Astrocyte (in vitro differentiated cells and primary cell): Measurements from ENCODE around the gene PDCD1. TPM values are rescaled to one million over a fixed set of nuclear protein-coding genes. Genes with fewer than 3 reads are reported as not detected.

ENCODE experiments used
- DNase-seq: peaks from one replicate; pipeline ENCODE4 v3.0.0-alpha.2; 2010; ENCODE audit warnings: low read depth
- FAIRE-seq: peaks from 2 replicates; lab custom pipeline; 2011; peaks lifted over from hg19 to GRCh38; lab: Jason Lieb, UNC
- H2AFZ ChIP-seq: 2 replicates; pipeline ENCODE4 v1.6.0; 2012; ENCODE audit warnings: low read depth, low read length, inconsistent platforms
- H3K27ac ChIP-seq: 2 replicates; pipeline ENCODE4 v1.5.1; 2011; ENCODE audit warnings: low read depth, low read length, inconsistent platforms
- H3K27me3 ChIP-seq: 2 replicates; pipeline ENCODE4 v1.6.0; 2011; ENCODE audit warnings: low read length, inconsistent platforms; ENCODE audit not compliant: insufficient read depth
- H3K36me3 ChIP-seq: 2 replicates; pipeline ENCODE4 v1.5.1; 2011; ENCODE audit warnings: low read length, inconsistent platforms; ENCODE audit not compliant: insufficient read depth
- H3K4me1 ChIP-seq: 2 replicates; pipeline ENCODE4 v1.5.1; 2011; ENCODE audit warnings: low read length, inconsistent platforms; ENCODE audit not compliant: insufficient read depth
- H3K4me2 ChIP-seq: 2 replicates; pipeline ENCODE4 v1.6.0; 2012; ENCODE audit warnings: low read length, inconsistent platforms
- H3K4me3 ChIP-seq: 2 replicates; pipeline ENCODE4 v1.5.1; 2011; ENCODE audit warnings: low read depth, mild to moderate bottlenecking, low read length, inconsistent platforms; ENCODE audit not compliant: insufficient read depth
- H3K79me2 ChIP-seq: 2 replicates; pipeline ENCODE4 v1.6.0; 2012; ENCODE audit warnings: mild to moderate bottlenecking, low read length, inconsistent platforms; ENCODE audit not compliant: insufficient read depth
- H3K9ac ChIP-seq: 2 replicates; pipeline ENCODE4 v1.6.0; 2012; ENCODE audit warnings: mild to moderate bottlenecking, low read length, inconsistent platforms
- H3K9me3 ChIP-seq: 2 replicates; pipeline ENCODE4 v1.5.1; 2012; ENCODE audit warnings: low read depth, mild to moderate bottlenecking, low read length, inconsistent platforms; ENCODE audit not compliant: insufficient read depth
- H4K20me1 ChIP-seq: 2 replicates; pipeline ENCODE4 v1.6.0; 2012; ENCODE audit warnings: low read length, inconsistent platforms; ENCODE audit not compliant: insufficient read depth
- H3K27ac Mint-ChIP-seq: one replicate; pipeline ENCODE4 v1.8.0; 2021; ENCODE audit warnings: mild to moderate bottlenecking, mixed read lengths; ENCODE audit not compliant: unreplicated experiment
- H3K27me3 Mint-ChIP-seq: one replicate; pipeline ENCODE4 v1.8.0; 2021; ENCODE audit warnings: low read depth, mixed read lengths; ENCODE audit not compliant: unreplicated experiment
- H3K36me3 Mint-ChIP-seq: one replicate; pipeline ENCODE4 v1.8.0; 2021; ENCODE audit warnings: low read depth, mixed read lengths; ENCODE audit not compliant: unreplicated experiment
- H3K4me1 Mint-ChIP-seq: one replicate; pipeline ENCODE4 v1.8.0; 2021; ENCODE audit warnings: low read depth, mixed read lengths; ENCODE audit not compliant: unreplicated experiment
- H3K4me3 Mint-ChIP-seq: one replicate; pipeline ENCODE4 v1.8.0; 2021; ENCODE audit warnings: mild to moderate bottlenecking, moderate library complexity, mixed read lengths; ENCODE audit not compliant: unreplicated experiment
- H3K9me3 Mint-ChIP-seq: one replicate; pipeline ENCODE4 v1.8.0; 2021; ENCODE audit warnings: mild to moderate bottlenecking, mixed read lengths; ENCODE audit not compliant: unreplicated experiment
- CTCF ChIP-seq: IDR thresholded peaks from 2 replicates; pipeline ENCODE4 v1.5.1; 2011; ENCODE audit warnings: low read depth, mild to moderate bottlenecking, inconsistent platforms, low read length, moderate library complexity; ENCODE audit not compliant: insufficient read depth
- EZH2 ChIP-seq: IDR thresholded peaks from 2 replicates; pipeline ENCODE4 v1.6.1; 2012; ENCODE audit warnings: mild to moderate bottlenecking, low read length, inconsistent platforms; ENCODE audit not compliant: insufficient read depth
- total RNA-seq: library from RNA; stranded (reverse); gene quantifications from 2 replicates; pipeline ENCODE4 v1.2.1, GENCODE V29; 2021

The PDCD1 gene
- total RNA-seq, 1 donor from 2014 or later, result not detected

- FAIRE-seq (no peak), DNase-seq (no peak)
- H3K4me3 Mint-ChIP-seq, result no peak overlapping the region
- Histone ChIP-seq H3K9ac (no peak overlapping the region), H2AFZ (no peak overlapping the region), H4K20me1 (no peaks in the 10 kb centered on the region), H3K4me1 (no peaks in the 10 kb centered on the region), H3K4me2 (no peak overlapping the region), H3K9me3 (no peaks in the 10 kb centered on the region), H3K36me3 (no peaks in the 10 kb centered on the region), H3K27ac (no peak overlapping the region), H3K79me2 (no peaks in the 10 kb centered on the region), H3K4me3 (no peak overlapping the region), H3K27me3 (no peaks in the 10 kb centered on the region)
- peaks cover 5% of the 10 kb centered on the region for H3K9me3 Mint-ChIP-seq
- peaks cover 3% of the 10 kb centered on the region for H3K27me3 Mint-ChIP-seq
- H3K4me1 Mint-ChIP-seq, result peaks cover 9% of the 10 kb centered on the region
- TF ChIP-seq EZH2, result no peak
- no peak for TF ChIP-seq CTCF
- peaks cover 2% of the 10 kb centered on the region for H3K36me3 Mint-ChIP-seq
- H3K27ac Mint-ChIP-seq, result no peak overlapping the region
Measured at GRCh38 chr2:241891315-241891987, 32.8 kb upstream of the PDCD1 start.

GRCh38 chr2:241890524-241891235 lies 32.0 kb upstream of the PDCD1 start:
- no peaks in the 10 kb centered on the region for H3K27me3 ChIP-seq
- H3K79me2 ChIP-seq, result no peaks in the 10 kb centered on the region
- Mint-ChIP-seq H3K4me3 (no peak overlapping the region), H3K36me3 (peaks cover 2% of the 10 kb centered on the region), H3K27ac (peak overlapping the region; percentile 12), H3K27me3 (peaks cover 8% of the 10 kb centered on the region), H3K9me3 (peaks cover 5% of the 10 kb centered on the region), H3K4me1 (peaks cover 6% of the 10 kb centered on the region)
- no peaks in the 10 kb centered on the region for H3K36me3 ChIP-seq
- no peak for DNase-seq
- H2AFZ ChIP-seq, result no peak overlapping the region
- no peak overlapping the region for H3K9ac ChIP-seq
- H3K4me2 ChIP-seq, result no peak overlapping the region
- H3K9me3 ChIP-seq, result no peaks in the 10 kb centered on the region
- H3K4me1 ChIP-seq, result no peaks in the 10 kb centered on the region
- no peak overlapping the region for H3K4me3 ChIP-seq
- TF ChIP-seq CTCF, result no peak
- no peak for TF ChIP-seq EZH2
- H4K20me1 ChIP-seq, result peaks cover 3% of the 10 kb centered on the region
- FAIRE-seq, result no peak
- H3K27ac ChIP-seq, result no peak overlapping the region

GRCh38 chr2:241888641-241889040 lies 29.9 kb upstream of the PDCD1 start:
- Histone ChIP-seq H3K36me3 (no peaks in the 10 kb centered on the region), H3K9ac (no peak overlapping the region), H3K9me3 (no peaks in the 10 kb centered on the region), H4K20me1 (peaks cover 3% of the 10 kb centered on the region), H3K4me3 (no peak overlapping the region), H3K27ac (no peak overlapping the region), H2AFZ (no peak overlapping the region), H3K27me3 (no peaks in the 10 kb centered on the region), H3K79me2 (no peaks in the 10 kb centered on the region), H3K4me2 (no peak overlapping the region), H3K4me1 (no peaks in the 10 kb centered on the region)
- DNase-seq (no peak), FAIRE-seq (no peak)
- TF ChIP-seq CTCF (no peak), EZH2 (no peak)
- peaks cover 2% of the 10 kb centered on the region for H3K36me3 Mint-ChIP-seq
- peaks cover 6% of the 10 kb centered on the region for H3K4me1 Mint-ChIP-seq
- no peak overlapping the region for H3K4me3 Mint-ChIP-seq
- H3K27ac Mint-ChIP-seq, result no peak overlapping the region
- H3K27me3 Mint-ChIP-seq, result peaks cover 9% of the 10 kb centered on the region
- H3K9me3 Mint-ChIP-seq, result peaks cover 5% of the 10 kb centered on the region
